H9 (cell line): ENCODE measurements around the gene CDKL5. TPM values are rescaled to one million over a fixed set of nuclear protein-coding genes. Genes with fewer than 3 reads are reported as not detected.

Experiments
- DNase-seq: peaks from one replicate; pipeline ENCODE4 v3.0.0-alpha.2; 2017
- H2AFZ ChIP-seq: one replicate; pipeline ENCODE4 v1.6.1; 2013; ENCODE audit warnings: mild to moderate bottlenecking, low read length, control low read depth, moderate library complexity
- H2AK5ac ChIP-seq: 2 replicates; pipeline ENCODE4 v1.6.1; 2013; ENCODE audit warnings: low read length, control low read depth, mixed read lengths; ENCODE audit not compliant: insufficient read length
- H2BK120ac ChIP-seq: one replicate; pipeline ENCODE4 v1.6.1; 2013; ENCODE audit warnings: low read depth, mild to moderate bottlenecking, low read length, control low read depth, inconsistent platforms; ENCODE audit not compliant: poor library complexity, severe bottlenecking
- H2BK12ac ChIP-seq: 2 replicates; pipeline ENCODE4 v1.6.1; 2013; ENCODE audit warnings: low read length, control low read depth, mixed read lengths, low read depth; ENCODE audit not compliant: insufficient read length
- H2BK15ac ChIP-seq: 2 replicates; pipeline ENCODE4 v1.6.1; 2013; ENCODE audit warnings: low read depth, low read length, control low read depth
- H2BK20ac ChIP-seq: one replicate; pipeline ENCODE4 v1.6.1; 2013; ENCODE audit warnings: low read depth, mild to moderate bottlenecking, low read length, control low read depth, inconsistent platforms; ENCODE audit not compliant: poor library complexity, severe bottlenecking
- H2BK5ac ChIP-seq: 2 replicates; pipeline ENCODE4 v1.6.1; 2013; ENCODE audit warnings: low read length, control low read depth, mixed read lengths; ENCODE audit not compliant: insufficient read length
- H3K14ac ChIP-seq: 2 replicates; pipeline ENCODE4 v1.6.1; 2013; ENCODE audit warnings: low read length, control low read depth; ENCODE audit not compliant: insufficient read depth
- H3K18ac ChIP-seq: 2 replicates; pipeline ENCODE4 v1.6.1; 2013; ENCODE audit warnings: low read depth, mild to moderate bottlenecking, mixed read lengths, low read length, control low read depth; ENCODE audit not compliant: insufficient read length
- H3K23ac ChIP-seq: 2 replicates; pipeline ENCODE4 v1.6.1; 2013; ENCODE audit warnings: low read length, control low read depth, mixed read lengths, low read depth; ENCODE audit not compliant: insufficient read length
- H3K23me2 ChIP-seq: 2 replicates; pipeline ENCODE4 v1.6.1; 2013; ENCODE audit warnings: low read depth, mild to moderate bottlenecking, mixed read lengths, low read length, control low read depth; ENCODE audit not compliant: insufficient read length, poor library complexity, severe bottlenecking
- H3K27ac ChIP-seq: 2 replicates; pipeline ENCODE4 v1.5.1; 2013; ENCODE audit warnings: low read length, control low read depth, mixed read lengths, low read depth; ENCODE audit not compliant: insufficient read length
- H3K27me3 ChIP-seq: 2 replicates; pipeline ENCODE4 v1.6.1; 2013; ENCODE audit warnings: low read length, control low read depth, inconsistent platforms; ENCODE audit not compliant: insufficient read depth
- H3K4ac ChIP-seq: 2 replicates; pipeline ENCODE4 v1.6.1; 2013; ENCODE audit warnings: low read depth, mild to moderate bottlenecking, control low read depth, inconsistent platforms, low read length, moderate library complexity
- H3K4me1 ChIP-seq: 2 replicates; pipeline ENCODE4 v1.6.1; 2013; ENCODE audit warnings: low read length, control low read depth, inconsistent platforms; ENCODE audit not compliant: insufficient read depth
- H3K4me2 ChIP-seq: 2 replicates; pipeline ENCODE4 v1.6.1; 2013; ENCODE audit warnings: low read length, control low read depth, mixed read lengths; ENCODE audit not compliant: insufficient read length, insufficient read depth
- H3K56ac ChIP-seq: 2 replicates; pipeline ENCODE4 v1.6.1; 2013; ENCODE audit warnings: low read depth, mild to moderate bottlenecking, mixed read lengths, low read length, control low read depth; ENCODE audit not compliant: insufficient read length
- H3K79me1 ChIP-seq: 2 replicates; pipeline ENCODE4 v1.6.1; 2013; ENCODE audit warnings: low read depth, mild to moderate bottlenecking, moderate library complexity, low read length, control low read depth, inconsistent platforms; ENCODE audit not compliant: insufficient read depth, poor library complexity, severe bottlenecking
- H3K79me2 ChIP-seq: 2 replicates; pipeline ENCODE4 v1.6.1; 2013; ENCODE audit warnings: low read length, control low read depth, inconsistent platforms; ENCODE audit not compliant: insufficient read depth
- H3K9ac ChIP-seq: 2 replicates; pipeline ENCODE4 v1.6.1; 2013; ENCODE audit warnings: low read length, control low read depth, mixed read lengths; ENCODE audit not compliant: insufficient read length; ENCODE audit errors: extremely low read depth
- H3K9me3 ChIP-seq: one replicate; pipeline ENCODE4 v1.6.1; 2013; ENCODE audit warnings: low read depth, low read length, inconsistent platforms; ENCODE audit not compliant: control insufficient read depth
- H3T11ph ChIP-seq: one replicate; pipeline ENCODE4 v1.6.1; 2013; ENCODE audit warnings: mild to moderate bottlenecking, low read length, control low read depth, inconsistent platforms
- H4K20me1 ChIP-seq: one replicate; pipeline ENCODE4 v1.6.1; 2013; ENCODE audit not compliant: control insufficient read depth, insufficient read length, insufficient read depth
- H4K5ac ChIP-seq: 2 replicates; pipeline ENCODE4 v1.6.1; 2013; ENCODE audit warnings: low read depth, mild to moderate bottlenecking, mixed read lengths, low read length, control low read depth; ENCODE audit not compliant: insufficient read length
- H4K8ac ChIP-seq: replicated peaks from 2 replicates; pipeline ENCODE4 v1.6.1; 2013; ENCODE audit warnings: low read length, control low read depth, mixed read lengths, low read depth; ENCODE audit not compliant: insufficient read length
- H4K91ac ChIP-seq: 2 replicates; pipeline ENCODE4 v1.6.1; 2013; ENCODE audit warnings: low read depth, mild to moderate bottlenecking, moderate library complexity, mixed read lengths, low read length, control low read depth; ENCODE audit not compliant: insufficient read length
- H3K27ac Mint-ChIP-seq, 3 experiments: 2 replicates in 2 of 3; 3 replicates in 1 of 3; pipeline ENCODE4 v1.8.0; 2020 to 2021; ENCODE audit warnings: mixed read lengths in 3 of 3, mild to moderate bottlenecking in 1 of 3, moderate library complexity in 1 of 3
- H3K27me3 Mint-ChIP-seq: 2 replicates; pipeline ENCODE4 v1.8.0; 2021; ENCODE audit warnings: low read depth, mild to moderate bottlenecking, moderate library complexity, mixed read lengths
- H3K36me3 Mint-ChIP-seq, 3 experiments: 2 replicates in 2 of 3; 3 replicates in 1 of 3; pipeline ENCODE4 v1.8.0; 2020 to 2021; ENCODE audit warnings: low read depth in 3 of 3, mixed read lengths in 3 of 3; ENCODE audit not compliant: insufficient read depth in 1 of 3
- H3K4me1 Mint-ChIP-seq, 2 experiments: 2 replicates each; pipeline ENCODE4 v1.8.0; 2020; ENCODE audit warnings: mixed read lengths in 2 of 2
- H3K4me3 Mint-ChIP-seq, 2 experiments: 2 replicates in 1 of 2; 3 replicates in 1 of 2; pipeline ENCODE4 v1.8.0; 2020 to 2021; ENCODE audit warnings: mild to moderate bottlenecking in 2 of 2, mixed read lengths in 2 of 2, moderate library complexity in 1 of 2
- H3K9me3 Mint-ChIP-seq, 2 experiments: 2 replicates in 1 of 2; 3 replicates in 1 of 2; pipeline ENCODE4 v1.8.0; 2020; ENCODE audit warnings: mild to moderate bottlenecking in 2 of 2, mixed read lengths in 2 of 2, moderate library complexity in 1 of 2
- WGBS: extraction: QIAGEN DNeasy Blood & Tissue Kit; methylation state at CpG from one replicate; pipeline ENCODE4 v1.1.7; 2013; ENCODE audit warnings: missing lambda C conversion rate, low lambda C conversion rate, mixed read lengths; ENCODE audit not compliant: insufficient read length; ENCODE audit errors: extremely low coverage; 5-methylcytosine and 5-hydroxymethylcytosine counted together
- total RNA-seq: library from RNA; stranded (reverse); gene quantifications from 2 replicates; pipeline ENCODE4 v1.2.1, GENCODE V29; 2021
- TF ChIP-seq, protein P1 (sequence below): fragments of 200-600 bp; sonication (generic); conservative IDR thresholded peaks from 3 replicates; pipeline ENCODE4 v1.8.0; 2021; ENCODE audit warnings: antibody characterized with exemption, mild to moderate bottlenecking

The CDKL5 gene
- total RNA-seq, 1 experiment from 2014 or later = 19.5 TPM

DNA sequence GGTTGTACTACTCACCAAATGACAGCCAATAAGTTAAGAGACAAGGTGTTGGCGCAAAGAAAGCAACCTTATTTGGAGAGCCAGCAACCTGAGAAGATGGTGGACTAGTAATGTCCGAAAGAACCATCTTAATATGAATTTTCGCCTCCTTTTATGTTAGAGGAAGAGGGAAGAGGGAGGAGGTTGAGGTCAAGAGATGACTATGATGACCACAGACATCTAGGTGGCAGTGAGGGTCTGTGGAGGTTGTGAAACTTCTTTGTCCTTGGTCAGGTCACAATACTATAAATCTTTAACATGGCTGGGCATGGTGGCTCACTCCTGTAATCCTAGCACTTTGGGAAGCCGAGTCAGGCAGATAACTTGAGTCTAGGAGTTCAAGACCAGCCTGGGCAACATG is 15.4 kb downstream of the CDKL5 start:
- Mint-ChIP-seq H3K36me3 (peaks cover 0 to 15% (median 0%) of the 10 kb centered on the region in 3 experiments; a peak in 5 of 7 replicates), H3K27me3 (peaks cover 1% of the 10 kb centered on the region; the same call in 1 of the 2 replicates), H3K4me3 (no peak overlapping the region; a peak in 1 of 5 replicates), H3K27ac (peak overlapping the region in 2 of 3 experiments; percentile 3 to 22; a peak in 2 of 7 replicates), H3K9me3 (peaks cover 62 to 73% of the 10 kb centered on the region in 2 experiments), H3K4me1 (peaks cover 25 to 31% of the 10 kb centered on the region in 2 experiments)
- no peak overlapping the region for H2BK5ac ChIP-seq
- no peaks in the 10 kb centered on the region for H3K79me1 ChIP-seq
- H3K14ac ChIP-seq = no peak overlapping the region
- no peak overlapping the region for H3K27ac ChIP-seq
- no peaks in the 10 kb centered on the region for H4K20me1 ChIP-seq
- no peak overlapping the region for H2BK12ac ChIP-seq
- TF ChIP-seq, protein P1, sequence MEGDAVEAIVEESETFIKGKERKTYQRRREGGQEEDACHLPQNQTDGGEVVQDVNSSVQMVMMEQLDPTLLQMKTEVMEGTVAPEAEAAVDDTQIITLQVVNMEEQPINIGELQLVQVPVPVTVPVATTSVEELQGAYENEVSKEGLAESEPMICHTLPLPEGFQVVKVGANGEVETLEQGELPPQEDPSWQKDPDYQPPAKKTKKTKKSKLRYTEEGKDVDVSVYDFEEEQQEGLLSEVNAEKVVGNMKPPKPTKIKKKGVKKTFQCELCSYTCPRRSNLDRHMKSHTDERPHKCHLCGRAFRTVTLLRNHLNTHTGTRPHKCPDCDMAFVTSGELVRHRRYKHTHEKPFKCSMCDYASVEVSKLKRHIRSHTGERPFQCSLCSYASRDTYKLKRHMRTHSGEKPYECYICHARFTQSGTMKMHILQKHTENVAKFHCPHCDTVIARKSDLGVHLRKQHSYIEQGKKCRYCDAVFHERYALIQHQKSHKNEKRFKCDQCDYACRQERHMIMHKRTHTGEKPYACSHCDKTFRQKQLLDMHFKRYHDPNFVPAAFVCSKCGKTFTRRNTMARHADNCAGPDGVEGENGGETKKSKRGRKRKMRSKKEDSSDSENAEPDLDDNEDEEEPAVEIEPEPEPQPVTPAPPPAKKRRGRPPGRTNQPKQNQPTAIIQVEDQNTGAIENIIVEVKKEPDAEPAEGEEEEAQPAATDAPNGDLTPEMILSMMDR = no peak
- H3K56ac ChIP-seq = no peak overlapping the region
- no peak overlapping the region for H3T11ph ChIP-seq
- no peak overlapping the region for H2BK15ac ChIP-seq
- no peak overlapping the region for H4K91ac ChIP-seq
- H2AFZ ChIP-seq = no peak overlapping the region
- no peak for DNase-seq
- no peaks in the 10 kb centered on the region; the same call in 1 of the 2 replicates for H3K79me2 ChIP-seq
- H3K23me2 ChIP-seq = no peaks in the 10 kb centered on the region
- H3K9ac ChIP-seq = no peak overlapping the region
- no peak overlapping the region for H2AK5ac ChIP-seq
- no peak overlapping the region for H4K5ac ChIP-seq
- H3K4me1 ChIP-seq = no peaks in the 10 kb centered on the region
- no peak overlapping the region for H3K18ac ChIP-seq
- H3K23ac ChIP-seq = no peak overlapping the region
- no peak overlapping the region for H3K4me2 ChIP-seq
- H3K4ac ChIP-seq = no peak overlapping the region
- no peak overlapping the region for H2BK20ac ChIP-seq
- H2BK120ac ChIP-seq = no peak overlapping the region
- H4K8ac ChIP-seq = no peak overlapping the region
- WGBS = no CpG with 5 or more reads among the region's 4 CpGs
- no peaks in the 10 kb centered on the region for H3K27me3 ChIP-seq
- H3K9me3 ChIP-seq = no peaks in the 10 kb centered on the region
